RPMI8226 (cell line): ENCODE data around the gene DAND5.

Source experiments
- DNase-seq: peaks from one replicate; pipeline ENCODE4 v3.0.0-alpha.2; 2015

Gene DAND5

DNA sequence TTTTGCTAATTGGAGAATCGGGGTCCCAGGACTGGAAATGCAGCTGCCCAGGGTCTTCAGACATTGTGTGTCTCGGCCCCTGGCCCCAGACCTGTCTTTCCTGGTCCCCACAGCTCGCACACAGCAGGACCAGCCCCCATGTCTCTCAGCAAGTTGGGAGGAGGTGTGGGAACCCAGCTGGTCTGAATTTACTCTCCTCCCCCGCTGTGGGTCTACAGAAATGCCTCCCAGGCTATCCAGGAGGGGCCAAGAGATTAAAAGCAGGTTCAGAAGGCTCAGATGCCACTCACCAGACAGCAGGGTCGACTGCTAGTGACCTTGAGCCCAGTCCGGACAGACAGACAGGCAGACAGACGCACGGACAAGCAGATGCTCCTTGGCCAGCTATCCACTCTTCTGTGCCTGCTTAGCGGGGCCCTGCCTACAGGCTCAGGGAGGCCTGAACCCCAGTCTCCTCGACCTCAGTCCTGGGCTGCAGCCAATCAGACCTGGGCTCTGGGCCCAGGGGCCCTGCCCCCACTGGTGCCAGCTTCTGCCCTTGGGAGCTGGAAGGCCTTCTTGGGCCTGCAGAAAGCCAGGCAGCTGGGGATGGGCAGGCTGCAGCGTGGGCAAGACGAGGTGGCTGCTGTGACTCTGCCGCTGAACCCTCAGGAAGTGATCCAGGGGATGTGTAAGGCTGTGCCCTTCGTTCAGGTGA, at the start of gene DAND5:
Gene DAND5 (plus strand): TSS at position 285 of the 697 bp plus-strand sequence. CDS start 85 bp downstream, at position 370.
- DNase-seq = peak; percentile 60

DNA sequence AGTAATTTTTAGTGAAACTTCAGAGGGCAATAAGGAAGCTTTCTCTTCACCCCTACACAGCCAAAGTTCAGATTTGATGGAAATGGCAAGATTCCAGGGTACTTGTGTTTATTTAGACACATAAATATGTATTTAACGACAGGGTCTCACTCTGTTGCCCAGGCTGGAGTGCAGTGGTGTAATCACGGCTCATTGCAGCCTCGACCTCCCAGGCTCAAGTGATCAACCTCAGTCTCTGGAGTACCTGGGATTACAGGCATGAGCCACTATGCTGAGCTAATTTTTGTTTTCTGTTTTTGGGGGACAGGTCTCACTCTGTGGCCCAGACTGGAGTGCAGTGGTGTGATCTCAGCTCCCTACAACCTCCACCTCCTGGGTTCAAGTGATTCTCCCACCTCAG, 48.3 kb upstream of the DAND5 start:
- DNase-seq = no peak

GRCh38 chr19:12922959-12923358, 46.4 kb upstream of the DAND5 start:
- DNase-seq = no peak

DNA sequence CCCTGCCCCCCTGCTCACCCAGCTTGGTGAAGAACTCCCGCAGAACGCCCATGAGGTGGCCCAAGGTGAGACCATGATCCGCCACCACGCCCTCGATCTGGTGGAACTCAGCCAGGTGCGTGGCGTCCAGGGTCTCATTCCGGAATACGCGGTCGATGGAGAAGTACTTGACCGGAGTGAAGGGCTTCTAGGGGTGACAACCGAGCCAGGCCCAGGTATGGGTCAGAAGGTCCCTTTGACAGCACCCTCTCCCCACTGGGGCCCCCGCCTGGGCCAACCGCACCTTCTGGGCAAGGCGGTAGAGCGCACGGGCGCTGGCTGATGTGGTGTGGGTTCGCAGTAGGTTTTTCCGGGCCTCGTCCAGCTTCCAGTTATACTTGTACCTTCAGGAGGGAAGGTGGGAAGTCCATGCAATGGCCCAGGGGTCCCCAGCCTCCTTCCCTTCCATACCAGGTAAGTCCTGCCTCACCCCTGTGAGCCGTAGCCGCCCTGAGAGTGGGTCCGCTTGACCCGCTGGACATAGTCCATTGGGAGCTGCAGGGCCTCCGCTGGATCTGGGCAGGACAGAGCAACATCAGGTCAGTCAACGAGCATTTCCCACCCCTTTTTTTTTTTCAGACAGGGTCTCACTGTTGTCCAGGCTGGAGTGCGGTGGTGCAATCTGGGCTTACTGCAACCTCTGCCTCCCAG, 44.6 kb upstream of the DAND5 start:
- DNase-seq = no peak

- no peak for DNase-seq
These were observed 39.3 kb upstream of the DAND5 start for GRCh38 chr19:12930002-12930645.

- DNase-seq = no peak
These were observed 36.7 kb upstream of the DAND5 start for GRCh38 chr19:12932392-12933286.

- peak; percentile 94 for DNase-seq
These were observed 35.9 kb upstream of the DAND5 start, which contains the start of gene FARSA for GRCh38 chr19:12933287-12934072. Gene FARSA (minus strand): TSS chr19:12933711. CDS start chr19:12933696, 15 bp downstream.

GRCh38 chr19:12935071-12935470, 34.3 kb upstream of the DAND5 start:
- no peak for DNase-seq

- DNase-seq = peak; percentile 66
These were observed 32.8 kb upstream of the DAND5 start for GRCh38 chr19:12936582-12936981.

GRCh38 chr19:12937093-12937926, 32.1 kb upstream of the DAND5 start:
- DNase-seq = peak; percentile 68

- peak; percentile 100 for DNase-seq
These were observed 31.2 kb upstream of the DAND5 start, which contains the start of gene CALR for GRCh38 chr19:12937927-12938778. Gene CALR (plus strand): TSS chr19:12938609. CDS start chr19:12938680, 71 bp downstream.

DNA sequence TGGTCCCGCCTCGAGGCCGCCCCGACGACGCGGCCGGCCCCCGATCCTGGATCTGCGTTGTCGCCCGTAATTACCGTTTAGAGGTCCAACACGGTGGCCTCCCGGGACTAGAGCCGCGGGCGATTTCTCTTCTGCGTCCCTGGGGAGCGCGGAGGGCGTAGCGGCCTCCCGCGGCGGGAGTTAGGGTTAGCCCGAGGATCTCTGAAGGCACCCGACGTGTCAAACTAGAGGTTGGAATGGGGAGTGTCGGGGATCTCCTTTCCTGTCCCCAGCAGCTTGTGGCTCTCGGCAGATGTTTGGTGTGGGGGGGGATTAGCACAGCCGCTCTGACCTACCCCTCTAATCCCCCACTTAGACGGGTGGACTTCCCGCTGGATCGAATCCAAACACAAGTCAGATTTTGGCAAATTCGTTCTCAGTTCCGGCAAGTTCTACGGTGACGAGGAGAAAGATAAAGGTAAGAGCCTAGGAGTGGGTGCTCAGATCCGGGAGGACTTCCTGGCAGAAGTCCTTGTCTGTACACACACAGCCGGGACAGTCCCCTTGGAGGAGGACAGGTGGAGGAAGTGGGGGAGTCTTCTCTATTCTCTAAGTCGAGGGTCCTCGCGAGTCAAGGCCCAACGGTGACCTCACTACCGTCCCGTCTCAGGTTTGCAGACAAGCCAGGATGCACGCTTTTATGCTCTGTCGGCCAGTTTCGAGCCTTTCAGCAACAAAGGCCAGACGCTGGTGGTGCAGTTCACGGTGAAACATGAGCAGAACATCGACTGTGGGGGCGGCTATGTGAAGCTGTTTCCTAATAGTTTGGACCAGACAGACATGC, 30.4 kb upstream of the DAND5 start:
- DNase-seq = peak; percentile 65

DNA sequence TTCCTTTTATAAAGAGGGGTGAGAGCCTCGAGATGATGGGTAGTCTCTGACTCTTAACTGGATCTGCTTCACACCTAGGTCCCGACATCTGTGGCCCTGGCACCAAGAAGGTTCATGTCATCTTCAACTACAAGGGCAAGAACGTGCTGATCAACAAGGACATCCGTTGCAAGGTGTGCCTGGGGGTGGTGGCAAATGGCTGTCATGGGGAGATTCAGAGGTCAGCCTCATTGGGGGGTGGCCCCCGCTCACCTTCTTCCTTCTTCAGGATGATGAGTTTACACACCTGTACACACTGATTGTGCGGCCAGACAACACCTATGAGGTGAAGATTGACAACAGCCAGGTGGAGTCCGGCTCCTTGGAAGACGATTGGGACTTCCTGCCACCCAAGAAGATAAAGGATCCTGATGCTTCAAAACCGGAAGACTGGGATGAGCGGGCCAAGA, 29.4 kb upstream of the DAND5 start:
- DNase-seq = no peak

DNA sequence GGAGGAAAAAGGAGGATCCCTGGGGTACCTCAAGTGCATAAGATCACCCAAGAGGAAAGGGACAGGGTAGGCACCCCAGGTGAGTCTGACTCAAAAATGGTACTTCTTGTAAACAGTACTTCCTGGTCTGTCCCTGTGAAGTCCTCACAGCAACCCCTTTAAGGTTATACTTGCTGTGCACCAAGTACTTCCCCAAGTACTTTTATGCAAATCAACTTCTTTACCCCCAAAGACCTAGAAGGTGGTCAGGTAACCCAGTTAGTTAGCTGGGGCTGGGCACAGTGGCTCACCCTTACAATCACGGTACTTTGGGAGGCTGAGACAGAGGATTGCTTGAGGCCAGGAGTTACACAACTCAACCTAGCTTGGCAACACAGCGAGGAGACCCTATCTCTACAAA, 28.5 kb upstream of the DAND5 start:
- no peak for DNase-seq

DNA sequence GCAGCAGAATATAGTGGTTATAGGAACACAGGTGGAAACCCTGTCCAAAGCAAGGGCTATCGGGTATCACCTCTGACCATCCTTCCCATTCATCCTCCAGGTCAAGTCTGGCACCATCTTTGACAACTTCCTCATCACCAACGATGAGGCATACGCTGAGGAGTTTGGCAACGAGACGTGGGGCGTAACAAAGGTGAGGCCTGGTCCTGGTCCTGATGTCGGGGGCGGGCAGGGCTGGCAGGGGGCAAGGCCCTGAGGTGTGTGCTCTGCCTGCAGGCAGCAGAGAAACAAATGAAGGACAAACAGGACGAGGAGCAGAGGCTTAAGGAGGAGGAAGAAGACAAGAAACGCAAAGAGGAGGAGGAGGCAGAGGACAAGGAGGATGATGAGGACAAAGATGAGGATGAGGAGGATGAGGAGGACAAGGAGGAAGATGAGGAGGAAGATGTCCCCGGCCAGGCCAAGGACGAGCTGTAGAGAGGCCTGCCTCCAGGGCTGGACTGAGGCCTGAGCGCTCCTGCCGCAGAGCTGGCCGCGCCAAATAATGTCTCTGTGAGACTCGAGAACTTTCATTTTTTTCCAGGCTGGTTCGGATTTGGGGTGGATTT, 25.8 kb upstream of the DAND5 start:
- DNase-seq = no peak

DNA sequence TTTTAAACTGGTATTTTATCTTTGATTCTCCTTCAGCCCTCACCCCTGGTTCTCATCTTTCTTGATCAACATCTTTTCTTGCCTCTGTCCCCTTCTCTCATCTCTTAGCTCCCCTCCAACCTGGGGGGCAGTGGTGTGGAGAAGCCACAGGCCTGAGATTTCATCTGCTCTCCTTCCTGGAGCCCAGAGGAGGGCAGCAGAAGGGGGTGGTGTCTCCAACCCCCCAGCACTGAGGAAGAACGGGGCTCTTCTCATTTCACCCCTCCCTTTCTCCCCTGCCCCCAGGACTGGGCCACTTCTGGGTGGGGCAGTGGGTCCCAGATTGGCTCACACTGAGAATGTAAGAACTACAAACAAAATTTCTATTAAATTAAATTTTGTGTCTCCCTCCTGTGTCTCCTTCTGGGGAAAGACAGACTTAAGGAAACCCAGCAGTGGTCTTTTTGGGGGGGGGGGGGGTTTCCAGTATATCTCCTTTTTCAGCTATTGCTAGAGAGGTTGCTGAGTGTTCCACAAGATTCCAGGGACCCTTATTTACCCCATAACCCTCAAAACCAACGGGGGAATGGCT, 25.2 kb upstream of the DAND5 start:
- DNase-seq = no peak

GRCh38 chr19:12945479-12946091, 23.8 kb upstream of the DAND5 start, which contains the start of gene RAD23A:
Gene RAD23A (plus strand): TSS chr19:12945862. CDS start chr19:12945949, 87 bp downstream.
- peak; percentile 99 for DNase-seq
